Mucosa of stomach (tissue), 1 donor: Measurements from ENCODE around the gene POLR2A.
A peak's percentile ranks its signal among the peaks of the same experiment; 100 is the strongest.

Experiments
- H3K27me3 ChIP-seq: one replicate; pipeline ENCODE4 v1.7.0; 2013; ENCODE audit warnings: mild to moderate bottlenecking, low read length; ENCODE audit not compliant: control insufficient read depth, insufficient read depth
- H3K36me3 ChIP-seq: one replicate; pipeline ENCODE4 v1.7.0; 2013; ENCODE audit warnings: low read length; ENCODE audit not compliant: control insufficient read depth, insufficient read depth
- H3K4me1 ChIP-seq: one replicate; pipeline ENCODE4 v1.7.0; 2013; ENCODE audit warnings: mild to moderate bottlenecking, low read length; ENCODE audit not compliant: control insufficient read depth, insufficient read depth
- H3K4me3 ChIP-seq: one replicate; pipeline ENCODE4 v1.7.0; 2013; ENCODE audit warnings: low read length
- H3K9ac ChIP-seq: one replicate; pipeline ENCODE4 v1.7.0; 2013; ENCODE audit warnings: mild to moderate bottlenecking, low read length, moderate library complexity
- H3K9me3 ChIP-seq: one replicate; pipeline ENCODE4 v1.7.0; 2013; ENCODE audit warnings: mild to moderate bottlenecking, low read length, moderate library complexity; ENCODE audit not compliant: control insufficient read depth
- donor health status: Pancreatic carcinoma.

The POLR2A gene

DNA sequence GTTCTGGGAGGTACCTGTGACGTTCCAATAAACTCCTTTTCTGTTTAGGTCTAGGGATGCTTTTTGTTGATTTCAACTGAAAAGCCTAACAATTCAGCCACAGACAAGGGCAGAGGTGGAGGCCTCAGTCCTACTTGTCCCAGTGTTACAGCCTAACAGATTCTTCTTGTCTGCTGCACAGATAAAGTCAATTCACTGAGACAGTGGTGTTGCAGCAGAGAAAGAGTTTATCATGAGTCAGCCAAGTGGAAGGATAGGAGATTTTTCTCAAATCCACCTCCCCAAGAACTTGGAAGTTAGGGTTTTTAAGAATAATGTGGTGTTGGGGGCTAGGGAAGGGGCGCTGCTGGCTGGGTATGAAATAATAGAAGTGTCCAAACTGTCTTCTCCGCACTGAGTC is 53.9 kb downstream of the POLR2A start:
- Histone ChIP-seq H3K4me3 (no peak overlapping the region), H3K9me3 (no peaks in the 10 kb centered on the region), H3K9ac (no peak overlapping the region), H3K4me1 (no peaks in the 10 kb centered on the region), H3K27me3 (no peaks in the 10 kb centered on the region), H3K36me3 (no peaks in the 10 kb centered on the region)

- H3K27me3 ChIP-seq: no peaks in the 10 kb centered on the region
- H3K4me3 ChIP-seq: no peak overlapping the region
- H3K9me3 ChIP-seq: no peaks in the 10 kb centered on the region
- no peak overlapping the region for H3K9ac ChIP-seq
- H3K4me1 ChIP-seq: no peaks in the 10 kb centered on the region
- no peaks in the 10 kb centered on the region for H3K36me3 ChIP-seq
These were observed 54.9 kb downstream of the POLR2A start for GRCh38 chr17:7538891-7539545.

DNA sequence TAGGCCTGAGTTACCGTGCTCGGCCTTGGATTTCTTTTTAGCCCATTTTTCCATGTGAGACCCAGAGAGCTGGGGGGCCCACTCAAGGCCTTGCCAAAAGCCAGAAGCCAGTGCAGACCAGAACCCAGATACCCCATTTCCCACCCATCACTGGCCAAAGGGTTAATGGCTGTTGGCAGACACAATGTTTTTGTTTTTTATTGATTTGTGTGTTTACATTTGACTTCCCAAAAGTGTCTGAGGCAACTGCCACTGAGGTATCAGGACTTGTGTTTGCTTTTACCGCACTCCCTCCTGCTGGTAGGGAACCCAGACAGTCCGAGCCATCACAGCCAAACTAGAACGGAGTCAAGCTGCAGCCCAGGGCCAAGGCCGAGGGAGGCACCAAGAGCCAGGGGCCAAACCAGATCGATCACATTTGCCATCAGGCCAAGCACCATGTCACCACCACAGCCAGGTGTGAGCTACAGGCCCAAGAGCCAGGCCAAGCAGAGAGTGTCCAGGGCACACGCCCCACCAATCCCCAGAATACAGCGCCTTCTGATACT is 57.0 kb downstream of the POLR2A start:
- H3K4me1 ChIP-seq: no peaks in the 10 kb centered on the region
- no peaks in the 10 kb centered on the region for H3K36me3 ChIP-seq
- no peaks in the 10 kb centered on the region for H3K9me3 ChIP-seq
- no peaks in the 10 kb centered on the region for H3K27me3 ChIP-seq
- H3K9ac ChIP-seq: no peak overlapping the region
- H3K4me3 ChIP-seq: no peak overlapping the region

- no peaks in the 10 kb centered on the region for H3K27me3 ChIP-seq
- no peak overlapping the region for H3K9ac ChIP-seq
These were observed 60.7 kb downstream of the POLR2A start for GRCh38 chr17:7544911-7545310.

DNA sequence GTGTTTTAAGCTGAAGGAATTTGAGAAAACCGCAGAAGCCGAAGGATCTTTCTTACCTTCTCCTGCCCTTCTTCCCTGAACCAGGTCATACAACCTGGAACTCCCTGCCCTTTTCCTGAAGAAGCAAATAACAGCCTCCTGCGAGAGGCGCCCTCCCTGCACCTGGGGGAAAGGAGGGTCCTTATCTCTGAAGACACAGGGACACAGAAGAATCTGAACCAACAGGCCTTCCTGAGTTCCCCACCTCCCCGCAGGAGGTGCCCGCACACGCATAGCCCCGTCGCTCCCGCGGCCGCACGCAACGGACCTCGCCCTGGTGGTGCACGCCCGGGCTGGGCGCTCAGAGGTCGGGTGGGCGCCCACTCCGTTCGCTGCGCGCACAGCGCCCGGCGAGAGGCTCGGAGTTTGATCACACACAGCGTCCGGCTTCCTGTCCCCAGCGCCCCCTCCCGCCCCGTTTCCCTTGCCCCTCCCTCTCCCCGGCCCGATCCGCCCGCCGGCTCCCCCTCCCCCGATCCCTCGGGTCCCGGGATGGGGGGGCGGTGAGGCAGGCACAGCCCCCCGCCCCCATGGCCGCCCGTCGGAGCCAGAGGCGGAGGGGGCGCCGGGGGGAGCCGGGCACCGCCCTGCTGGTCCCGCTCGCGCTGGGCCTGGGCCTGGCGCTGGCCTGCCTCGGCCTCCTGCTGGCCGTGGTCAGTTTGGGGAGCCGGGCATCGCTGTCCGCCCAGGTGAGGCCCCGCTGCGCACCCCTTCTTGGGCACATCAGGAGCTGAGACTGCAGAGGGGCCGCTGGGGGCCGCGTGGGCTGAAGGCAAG is 64.6 kb downstream of the POLR2A start, which contains the start of gene TNFSF12:
TNFSF12 (plus strand) TSS at position 474 of the 816 bp plus-strand sequence; CDS start at position 570, 96 bp downstream.
- no peaks in the 10 kb centered on the region for H3K27me3 ChIP-seq
- H3K4me1 ChIP-seq: peaks cover 20% of the 10 kb centered on the region
- H3K36me3 ChIP-seq: no peaks in the 10 kb centered on the region
- peak within 1 kb of the TSS; percentile 29 for H3K4me3 ChIP-seq
- peak within 1 kb of the TSS; percentile 77 for H3K9ac ChIP-seq
- H3K9me3 ChIP-seq: no peaks in the 10 kb centered on the region

More at GRCh38 chr17:7544911-7545310, 60.7 kb downstream of the POLR2A start:
- Histone ChIP-seq H3K4me1 (peaks cover 14% of the 10 kb centered on the region), H3K4me3 (no peak overlapping the region), H3K36me3 (no peaks in the 10 kb centered on the region), H3K9me3 (no peaks in the 10 kb centered on the region)
